Activated T-cell treated with anti-CD3 and anti-CD28 coated beads, Interleukin-2, amount 50 U/mL, for 4 hours (primary cell): ENCODE data around the gene BCS1L. TPM values are rescaled to one million over a fixed set of nuclear protein-coding genes. Genes with fewer than 3 reads are reported as not detected.

Experiments
- total RNA-seq, 3 donors: library from RNA; stranded (reverse); gene quantifications; one replicate each; pipeline ENCODE4 v1.2.1, GENCODE V29; 2021

The BCS1L gene
- total RNA-seq, 3 donors from 2014 or later = 94.1 to 106 (median 97.4) TPM

Other genes with a start within 250 kb of the BCS1L start
- gene VIL1, start 240.6 kb upstream of the BCS1L start, total RNA-seq = under 1 TPM; 0.11 to 0.24 (median 0.23) TPM
- gene USP37, start 91.3 kb upstream of the BCS1L start, total RNA-seq = 10 to 100 TPM; 30.9 to 31.4 (median 31.2) TPM
- 100 to 1,000 TPM; 111 to 126 (median 119) TPM for gene CNOT9, start 90.8 kb upstream of the BCS1L start, total RNA-seq
- gene PLCD4, start 51.8 kb upstream of the BCS1L start, total RNA-seq = under 1 TPM in 2 of 3 donors, not detected in 1; 0.05 to 0.40 TPM
- gene ZNF142, start 60 bp upstream of the BCS1L start, total RNA-seq = 10 to 100 TPM; 68.5 to 75.5 (median 70.5) TPM
- gene RNF25, start 12.3 kb downstream of the BCS1L start, total RNA-seq = 10 to 100 TPM; 25.6 to 34.6 (median 32.7) TPM
- gene STK36, start 12.4 kb downstream of the BCS1L start, total RNA-seq = 10 to 100 TPM; 15.7 to 18.3 (median 15.7) TPM
- 10 to 100 TPM; 44.2 to 53.0 (median 52.5) TPM for gene TTLL4, start 51.2 kb downstream of the BCS1L start, total RNA-seq
- under 1 TPM; 0.14 to 0.26 (median 0.15) TPM for gene CYP27A1, start 122.5 kb downstream of the BCS1L start, total RNA-seq
- gene PRKAG3, start 172.1 kb downstream of the BCS1L start, total RNA-seq = not detected
- under 1 TPM in 1 of 3 donors, not detected in 2; 0.11 TPM for gene WNT6, start 200.1 kb downstream of the BCS1L start, total RNA-seq
- gene WNT10A, start 221.2 kb downstream of the BCS1L start, total RNA-seq = 1 to 10 TPM; 1.4 to 2.7 (median 2.3) TPM